Measurements from ENCODE around the gene MXI1. TPM values are rescaled to one million over a fixed set of nuclear protein-coding genes. Genes with fewer than 3 reads are reported as not detected.

Gene MXI1
- total and polyA plus RNA-seq, 2 donors (not counting 1 experiment from before 2014, with no cell fraction given): 12.0 to 32.4 TPM

DNA sequence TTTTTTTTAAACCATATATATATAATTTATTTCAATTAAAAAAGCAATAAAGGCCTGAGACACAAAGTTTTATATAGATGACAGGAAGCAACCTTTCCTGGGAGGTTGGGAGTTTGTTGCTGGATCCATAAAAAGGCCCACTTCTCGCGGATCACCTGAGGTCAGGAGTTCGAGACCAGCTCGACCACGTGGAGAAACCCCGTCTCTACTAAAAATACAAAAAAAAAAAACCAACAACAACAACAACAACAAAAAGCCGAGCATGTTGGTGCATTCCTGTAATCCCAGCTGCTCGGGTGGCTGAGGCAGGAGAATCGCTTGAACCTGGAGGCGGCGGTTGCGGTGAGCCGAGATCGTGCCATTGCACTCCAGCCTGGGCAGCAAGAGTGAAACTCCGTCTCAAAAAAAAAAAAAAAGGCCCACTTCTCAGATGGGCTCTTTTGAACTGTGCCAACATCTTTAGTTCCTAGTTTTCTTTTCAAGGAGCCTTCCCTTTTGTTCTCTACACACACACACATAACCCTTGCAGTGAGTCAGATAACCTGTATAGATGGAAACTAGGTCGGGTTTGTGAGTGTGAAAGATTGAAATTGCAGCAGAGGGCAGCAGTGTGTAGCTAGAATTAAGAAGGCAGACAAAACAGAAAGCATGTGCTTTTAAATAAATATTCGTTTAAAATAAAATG is 98.5 kb downstream of the MXI1 start:
- peaks cover 38% of the 10 kb centered on the region for H3K79me2 ChIP-seq (ENCODE audit: control insufficient read depth, insufficient read depth, low read length)
- TF ChIP-seq CTCF (IDR thresholded peaks at IDR 0.05) (peak; percentile 84), EZH2 (IDR thresholded peaks at IDR 0.05; ENCODE audit: borderline replicate concordance, insufficient read depth, low read depth, low read length, poor library complexity, severe bottlenecking) (no peak)
- peak overlapping the region; percentile 98 for H3K4me3 Mint-ChIP-seq
- ChIA-PET POLR2A (interaction anchor here (0.7 to 2.1 kb wide), 7 partner anchors 46 to 613 kb away, joined by 3 to 14 read pairs (median 4); partner anchors contain the start of genes BBIP1 and SHOC2), CTCF (interaction anchor here (0.7 to 8.0 kb wide), 46 partner anchors 10 to 593 kb away, joined by 3 to 143 read pairs (median 4); partner anchors contain the start of genes MXI1 and SMC3)
- peaks cover 26% of the 10 kb centered on the region for H4K20me1 ChIP-seq (ENCODE audit: control insufficient read depth, insufficient read depth, low read length, poor library complexity, severe bottlenecking)
- peak overlapping the region; percentile 92 for H3K4me2 ChIP-seq (replicated peaks; ENCODE audit: low read depth, low read length, poor library complexity, severe bottlenecking)
- no peak overlapping the region for H2AFZ ChIP-seq (ENCODE audit: insufficient read depth, low read depth, low read length, poor library complexity, severe bottlenecking)
- H3K4me1 Mint-ChIP-seq: peaks cover 38% of the 10 kb centered on the region
- ATAC-seq (ENCODE audit: low read depth): peak; percentile 37
- H3K27me3 Mint-ChIP-seq: no peaks in the 10 kb centered on the region
- intact Hi-C loops (cut with micrococcal nuclease): loop anchor here (1.0 to 10.0 kb wide), 12 partner anchors 79 to 559 kb away; partner anchors contain the start of genes ADD3, DUSP5 and SMC3
- peak; percentile 83 for DNase-seq
- H3K9ac ChIP-seq (ENCODE audit: low read length): no peak overlapping the region
- WGBS (ENCODE audit: insufficient coverage): 76% methylated on average over 9 of the region's 17 CpGs
- H3K9me3 Mint-ChIP-seq (ENCODE audit: insufficient read depth): no peaks in the 10 kb centered on the region
- no peaks in the 10 kb centered on the region for H3K9me3 ChIP-seq (ENCODE audit: control extremely low read depth in 1 of 3, control insufficient read depth in 2 of 3, insufficient read depth in 1 of 3, low read length in 2 of 3)
- peak overlapping the region; percentile 99 for H3K27ac Mint-ChIP-seq
- H3K36me3 ChIP-seq (replicated peaks in 1 of 2; ENCODE audit: control extremely low read depth in 1 of 2, control insufficient read depth in 1 of 2, extremely low read depth in 1 of 2, insufficient read depth in 2 of 2, low read length in 1 of 2): peaks cover 1 to 15% of the 10 kb centered on the region in 2 experiments
- H3K4me1 ChIP-seq (ENCODE audit: control insufficient read depth in 2 of 2, insufficient read depth in 2 of 2, low read length in 2 of 2): peaks cover 20 to 24% of the 10 kb centered on the region in 2 donors
- no peak overlapping the region for H3K4me3 ChIP-seq (ENCODE audit: control extremely low read depth in 1 of 5, extremely low read depth in 1 of 5, insufficient read depth in 1 of 5, low read depth in 2 of 5, low read length in 4 of 5)
- no peak overlapping the region for H3K27ac ChIP-seq (ENCODE audit: low read length in 2 of 2)
- no peaks in the 10 kb centered on the region for H3K27me3 ChIP-seq (replicated peaks in 1 of 4; ENCODE audit: control extremely low read depth in 1 of 4, control insufficient read depth in 3 of 4, insufficient read depth in 4 of 4, low read length in 3 of 4)

- DNase-seq (no peak), ATAC-seq (ENCODE audit: low read depth) (no peak)
- no peaks in the 10 kb centered on the region for H3K27me3 Mint-ChIP-seq
- H3K27ac ChIP-seq (ENCODE audit: low read length in 2 of 2): no peak overlapping the region
- peaks cover 1 to 12% of the 10 kb centered on the region in 2 experiments for H3K36me3 ChIP-seq (replicated peaks in 1 of 2; ENCODE audit: control extremely low read depth in 1 of 2, control insufficient read depth in 1 of 2, extremely low read depth in 1 of 2, insufficient read depth in 2 of 2, low read length in 1 of 2)
- H3K4me3 ChIP-seq (ENCODE audit: control extremely low read depth in 1 of 5, extremely low read depth in 1 of 5, insufficient read depth in 1 of 5, low read depth in 2 of 5, low read length in 4 of 5): no peak overlapping the region
- POLR2A ChIA-PET: interaction anchor here (0.7 to 1.5 kb wide), 3 partner anchors 46 to 261 kb away, joined by 3 to 5 read pairs (median 4); no protein-coding TSS in a partner anchor
- peaks cover 21% of the 10 kb centered on the region for H4K20me1 ChIP-seq (ENCODE audit: control insufficient read depth, insufficient read depth, low read length, poor library complexity, severe bottlenecking)
- H3K4me1 ChIP-seq (ENCODE audit: control insufficient read depth in 2 of 2, insufficient read depth in 2 of 2, low read length in 2 of 2): peaks cover 22 to 24% of the 10 kb centered on the region in 2 donors
- intact Hi-C loops (cut with micrococcal nuclease): loop anchor here (1.0 to 10.0 kb wide), 8 partner anchors 108 to 438 kb away; partner anchors contain the start of gene DUSP5
- WGBS (ENCODE audit: insufficient coverage): no CpG with 5 or more reads among the region's 2 CpGs
- H3K9me3 ChIP-seq (ENCODE audit: control extremely low read depth in 1 of 3, control insufficient read depth in 2 of 3, insufficient read depth in 1 of 3, low read length in 2 of 3): no peaks in the 10 kb centered on the region
- H3K9ac ChIP-seq (ENCODE audit: low read length): no peak overlapping the region
- H3K4me1 Mint-ChIP-seq: peaks cover 38% of the 10 kb centered on the region
- peak overlapping the region; percentile 48 for H3K4me2 ChIP-seq (replicated peaks; ENCODE audit: low read depth, low read length, poor library complexity, severe bottlenecking)
- H3K9me3 Mint-ChIP-seq (ENCODE audit: insufficient read depth): no peaks in the 10 kb centered on the region
- no peak overlapping the region for H3K27ac Mint-ChIP-seq
- no peaks in the 10 kb centered on the region for H3K27me3 ChIP-seq (replicated peaks in 1 of 4; ENCODE audit: control extremely low read depth in 1 of 4, control insufficient read depth in 3 of 4, insufficient read depth in 4 of 4, low read length in 3 of 4)
- no peak overlapping the region for H3K4me3 Mint-ChIP-seq
- no peak overlapping the region for H2AFZ ChIP-seq (ENCODE audit: insufficient read depth, low read depth, low read length, poor library complexity, severe bottlenecking)
- TF ChIP-seq EZH2 (IDR thresholded peaks at IDR 0.05; ENCODE audit: borderline replicate concordance, insufficient read depth, low read depth, low read length, poor library complexity, severe bottlenecking) (no peak), CTCF (IDR thresholded peaks at IDR 0.05) (peak; percentile 28)
- CTCF ChIA-PET: interaction anchor here (0.6 to 8.0 kb wide), 37 partner anchors 10 to 592 kb away, joined by 3 to 143 read pairs (median 4); partner anchors contain the start of genes MXI1 and SMC3
- peaks cover 34% of the 10 kb centered on the region for H3K79me2 ChIP-seq (ENCODE audit: control insufficient read depth, insufficient read depth, low read length)
Observed at GRCh38 chr10:110306452-110306768, 99.0 kb downstream of the MXI1 start.
